CD4-positive, alpha-beta T cell (primary cell): ENCODE results near the gene SHANK1. TPM values are rescaled to one million over a fixed set of nuclear protein-coding genes. Genes with fewer than 3 reads are reported as not detected.

ENCODE experiments used
- ATAC-seq: fragments of 200-7000 bp; cut with Tn5 transposase; one replicate; pipeline ENCODE4 v1.10.0; 2022; ENCODE audit warnings: mild to moderate bottlenecking; ENCODE audit not compliant: poor library complexity
- CTCF ChIA-PET: fragments of 350-600 bp; sonication (Branson Sonifier 250); formaldehyde crosslinking; loops from one replicate; lab custom pipeline; 2021; ENCODE audit warnings: antibody characterized with exemption, inconsistent platforms; lab: Charles Lee
- POLR2A ChIA-PET: fragments of 350-600 bp; sonication (Branson Sonifier 250); formaldehyde crosslinking; loops from one replicate; lab custom pipeline; 2021; ENCODE audit warnings: antibody characterized with exemption, inconsistent platforms; lab: Charles Lee
- DNase-seq, 14 experiments: peaks; one replicate each; pipeline ENCODE4 v3.0.0-alpha.2; 2013 to 2020; ENCODE audit warnings: mixed read lengths in 2 of 14
- H3K27ac ChIP-seq, 2 donors: one replicate each; pipeline versions ENCODE4 v1.5.1 to v1.7.0; 2013; ENCODE audit warnings: low read length in 2 of 2, low read depth in 1 of 2, mild to moderate bottlenecking in 1 of 2
- H3K27me3 ChIP-seq, 2 experiments: 1 replicate in 1 of 2; 2 replicates in 1 of 2; pipeline versions ENCODE4 v1.6.1 to v1.7.0; 2013; ENCODE audit warnings: low read length in 2 of 2, control low read depth in 1 of 2, mild to moderate bottlenecking in 1 of 2, moderate library complexity in 1 of 2; ENCODE audit not compliant: insufficient read depth in 2 of 2, control insufficient read depth in 1 of 2
- H3K36me3 ChIP-seq: one replicate; pipeline ENCODE4 v1.6.1; 2013; ENCODE audit warnings: low read length, control low read depth; ENCODE audit not compliant: insufficient read depth
- H3K4me1 ChIP-seq: one replicate; pipeline ENCODE4 v1.6.1; 2013; ENCODE audit warnings: low read length, control low read depth; ENCODE audit not compliant: insufficient read depth
- H3K4me3 ChIP-seq: one replicate; pipeline ENCODE4 v1.5.1; 2013; ENCODE audit warnings: mild to moderate bottlenecking, low read length, moderate library complexity
- H3K9me3 ChIP-seq, 2 experiments: 1 replicate in 1 of 2; 2 replicates in 1 of 2; pipeline versions ENCODE4 v1.6.1 to v1.7.0; 2013; ENCODE audit warnings: low read length in 2 of 2, mild to moderate bottlenecking in 2 of 2, control low read depth in 1 of 2, moderate library complexity in 1 of 2; ENCODE audit not compliant: control insufficient read depth in 1 of 2, insufficient read depth in 1 of 2
- H3K27ac Mint-ChIP-seq: one replicate; pipeline ENCODE4 v1.8.0; 2020; ENCODE audit warnings: mixed read lengths
- H3K27me3 Mint-ChIP-seq: one replicate; pipeline ENCODE4 v1.8.0; 2021; ENCODE audit warnings: mixed read lengths
- H3K36me3 Mint-ChIP-seq: one replicate; pipeline ENCODE4 v1.8.0; 2021; ENCODE audit warnings: low read depth, mixed read lengths
- H3K4me1 Mint-ChIP-seq: one replicate; pipeline ENCODE4 v1.8.0; 2021; ENCODE audit warnings: low read depth, mixed read lengths
- H3K4me3 Mint-ChIP-seq: one replicate; pipeline ENCODE4 v1.8.0; 2020; ENCODE audit warnings: mild to moderate bottlenecking, mixed read lengths
- H3K9me3 Mint-ChIP-seq: one replicate; pipeline ENCODE4 v1.8.0; 2020; ENCODE audit warnings: mixed read lengths
- CTCF ChIP-seq: fragments of 200-600 bp; IDR thresholded peaks from one replicate; pipeline ENCODE4 v1.8.0; 2022; ENCODE audit warnings: antibody characterized with exemption, mild to moderate bottlenecking
- intact Hi-C, 2 experiments: fragments of 100-400 bp; cut with DNase I in 1 of 2; cut with micrococcal nuclease in 1 of 2; formaldehyde crosslinking; loops; one replicate each; pipeline versions ENCODE4 v1.15.1 to v1.9.0; 2023 to 2025; cut with DNase I, micrococcal nuclease
- total RNA-seq, 174 experiments: library from RNA in 2 of 174; stranded (reverse) in 2 of 174; gene quantifications; one replicate each; pipeline ENCODE4 v1.2.3 and lab custom pipeline; 2021 to 2026

Gene SHANK1
- total RNA-seq, 2 experiments from 2014 or later, result not detected

- CTCF ChIA-PET, result no interaction called here
- H3K27ac ChIP-seq, result no peak overlapping the region
- DNase-seq (no peak), ATAC-seq (no peak)
- intact Hi-C loops, result no loop called here
- peaks cover 0 to 17% of the 10 kb centered on the region in 2 experiments for H3K9me3 ChIP-seq
- H3K27ac Mint-ChIP-seq, result no peak overlapping the region
- no peaks in the 10 kb centered on the region for H3K9me3 Mint-ChIP-seq
- H3K4me1 Mint-ChIP-seq, result no peaks in the 10 kb centered on the region
- POLR2A ChIA-PET, result no interaction called here
- peaks cover 42% of the 10 kb centered on the region for H3K27me3 Mint-ChIP-seq
- TF ChIP-seq CTCF, result no peak
- no peak overlapping the region for H3K4me3 ChIP-seq
- no peaks in the 10 kb centered on the region for H3K36me3 ChIP-seq
- H3K4me1 ChIP-seq, result no peaks in the 10 kb centered on the region
- no peak overlapping the region for H3K4me3 Mint-ChIP-seq
- H3K27me3 ChIP-seq, result peaks cover 16 to 46% of the 10 kb centered on the region in 2 experiments
- no peaks in the 10 kb centered on the region for H3K36me3 Mint-ChIP-seq
These were observed 73.4 kb downstream of the SHANK1 start for GRCh38 chr19:50646074-50646807.

GRCh38 chr19:50645107-50645506 lies 74.5 kb downstream of the SHANK1 start:
- H3K4me1 Mint-ChIP-seq, result no peaks in the 10 kb centered on the region
- no peak overlapping the region for H3K27ac Mint-ChIP-seq
- peaks cover 42% of the 10 kb centered on the region for H3K27me3 Mint-ChIP-seq
- Histone ChIP-seq H3K36me3 (no peaks in the 10 kb centered on the region), H3K27me3 (peaks cover 23 to 56% of the 10 kb centered on the region in 2 experiments), H3K4me3 (no peak overlapping the region), H3K27ac (no peak overlapping the region), H3K4me1 (peaks cover under 1% of the 10 kb centered on the region), H3K9me3 (peaks cover 0 to 17% of the 10 kb centered on the region in 2 experiments)
- H3K4me3 Mint-ChIP-seq, result no peak overlapping the region
- no peaks in the 10 kb centered on the region for H3K36me3 Mint-ChIP-seq
- CTCF ChIA-PET, result no interaction called here
- no peak for DNase-seq
- POLR2A ChIA-PET, result no interaction called here
- no peak for TF ChIP-seq CTCF
- no peak for ATAC-seq
- intact Hi-C loops, result no loop called here
- no peaks in the 10 kb centered on the region for H3K9me3 Mint-ChIP-seq

- no peak overlapping the region for H3K27ac ChIP-seq
- H3K4me1 Mint-ChIP-seq, result no peaks in the 10 kb centered on the region
- DNase-seq, result no peak
- CTCF ChIA-PET, result no interaction called here
- H3K4me1 ChIP-seq, result peaks cover 6% of the 10 kb centered on the region
- H3K9me3 Mint-ChIP-seq, result no peaks in the 10 kb centered on the region
- H3K4me3 Mint-ChIP-seq, result no peak overlapping the region
- intact Hi-C loops, result no loop called here
- H3K9me3 ChIP-seq, result peaks cover 0 to 15% of the 10 kb centered on the region in 2 experiments
- no peak for ATAC-seq
- no peaks in the 10 kb centered on the region for H3K36me3 ChIP-seq
- POLR2A ChIA-PET, result no interaction called here
- no peak overlapping the region for H3K4me3 ChIP-seq
- peaks cover 39% of the 10 kb centered on the region for H3K27me3 Mint-ChIP-seq
- no peak for TF ChIP-seq CTCF
- H3K27ac Mint-ChIP-seq, result no peak overlapping the region
- H3K36me3 Mint-ChIP-seq, result no peaks in the 10 kb centered on the region
- peaks cover 28 to 60% of the 10 kb centered on the region in 2 experiments for H3K27me3 ChIP-seq
These were observed 75.2 kb downstream of the SHANK1 start for GRCh38 chr19:50644315-50644915.
